ENCODE results near the gene CDCA8.

The CDCA8 gene

GRCh38 chr1:37662031-37662755 is 30.1 kb upstream of the CDCA8 start:
- H3K9me3 Mint-ChIP-seq, result no peaks in the 10 kb centered on the region
- H3K27me3 Mint-ChIP-seq, result peaks cover 2% of the 10 kb centered on the region
- H3K4me3 Mint-ChIP-seq, result no peak overlapping the region
- no peaks in the 10 kb centered on the region for H3K4me1 Mint-ChIP-seq (ENCODE audit: low read depth)
- DNase-seq, result no peak
- H3K36me3 Mint-ChIP-seq (ENCODE audit: low read depth), result no peaks in the 10 kb centered on the region
- no peak overlapping the region for H3K27ac Mint-ChIP-seq

DNA sequence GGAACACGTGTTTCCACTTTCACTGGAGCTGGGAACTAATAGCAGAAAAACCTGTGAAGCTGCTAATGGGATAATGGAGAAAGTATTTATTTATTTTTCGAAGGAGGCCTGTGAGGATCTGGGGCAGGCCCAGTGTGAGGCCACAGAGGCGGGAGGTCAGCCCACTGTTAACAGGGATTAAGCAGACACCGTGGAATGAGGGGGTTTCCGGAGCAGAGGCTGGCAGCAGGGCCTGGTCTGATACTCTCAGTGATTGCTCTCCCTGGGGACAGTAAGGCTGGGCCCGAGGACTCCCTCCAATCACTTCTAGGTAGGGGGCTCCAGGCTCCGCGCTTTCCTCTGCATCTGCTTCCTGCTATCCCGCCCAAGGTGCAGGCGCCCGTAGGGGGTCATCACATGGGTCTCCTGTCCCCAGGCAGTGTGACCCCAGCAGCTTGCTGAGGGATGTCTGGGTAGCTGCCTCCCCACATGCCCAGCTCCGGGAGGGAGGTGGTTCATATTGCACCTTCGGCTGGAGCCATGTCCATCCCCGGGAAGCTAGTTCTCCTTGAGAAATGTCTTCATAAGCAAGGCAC is 28.8 kb upstream of the CDCA8 start:
- peaks cover 2% of the 10 kb centered on the region for H3K27me3 Mint-ChIP-seq
- no peak for DNase-seq
- H3K4me3 Mint-ChIP-seq, result no peak overlapping the region
- H3K9me3 Mint-ChIP-seq, result no peaks in the 10 kb centered on the region
- H3K4me1 Mint-ChIP-seq (ENCODE audit: low read depth), result no peaks in the 10 kb centered on the region
- H3K36me3 Mint-ChIP-seq (ENCODE audit: low read depth), result no peaks in the 10 kb centered on the region
- no peak overlapping the region for H3K27ac Mint-ChIP-seq

GRCh38 chr1:37666241-37666867 is 26.0 kb upstream of the CDCA8 start:
- no peak for DNase-seq
- Mint-ChIP-seq H3K4me3 (no peak overlapping the region), H3K36me3 (ENCODE audit: low read depth) (no peaks in the 10 kb centered on the region), H3K4me1 (ENCODE audit: low read depth) (no peaks in the 10 kb centered on the region), H3K27me3 (peaks cover 5% of the 10 kb centered on the region), H3K27ac (no peak overlapping the region), H3K9me3 (no peaks in the 10 kb centered on the region)

GRCh38 chr1:37667023-37667671 is 25.2 kb upstream of the CDCA8 start:
- no peak overlapping the region for H3K27ac Mint-ChIP-seq
- no peak for DNase-seq
- no peaks in the 10 kb centered on the region for H3K4me1 Mint-ChIP-seq (ENCODE audit: low read depth)
- no peaks in the 10 kb centered on the region for H3K36me3 Mint-ChIP-seq (ENCODE audit: low read depth)
- peaks cover 8% of the 10 kb centered on the region for H3K27me3 Mint-ChIP-seq
- H3K9me3 Mint-ChIP-seq, result no peaks in the 10 kb centered on the region
- H3K4me3 Mint-ChIP-seq, result no peak overlapping the region

DNA sequence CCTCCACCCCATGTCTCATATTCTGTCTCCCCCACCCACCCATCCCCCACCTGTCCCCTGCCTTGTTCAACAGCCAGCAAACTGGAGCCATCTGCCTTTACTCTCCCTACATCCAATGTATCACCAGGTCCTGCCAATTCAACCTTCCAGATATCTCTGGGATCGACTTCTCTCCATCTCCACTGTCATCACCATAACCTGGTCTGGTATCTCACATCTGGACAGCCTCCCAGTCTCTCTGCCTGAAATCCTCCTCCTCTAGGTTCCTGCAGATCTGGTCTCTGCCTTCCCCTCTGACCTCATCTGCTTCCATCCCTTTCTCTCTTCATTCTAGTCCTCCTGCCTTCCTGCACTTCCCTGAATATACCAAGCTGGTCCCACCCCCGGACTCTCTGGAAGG is 22.2 kb upstream of the CDCA8 start:
- H3K4me1 Mint-ChIP-seq (ENCODE audit: low read depth), result peaks cover 15% of the 10 kb centered on the region
- no peaks in the 10 kb centered on the region for H3K36me3 Mint-ChIP-seq (ENCODE audit: low read depth)
- H3K27me3 Mint-ChIP-seq, result peaks cover 13% of the 10 kb centered on the region
- H3K27ac Mint-ChIP-seq, result no peak overlapping the region
- no peak for DNase-seq
- no peak overlapping the region for H3K4me3 Mint-ChIP-seq
- H3K9me3 Mint-ChIP-seq, result no peaks in the 10 kb centered on the region

GRCh38 chr1:37671261-37671660 is 21.1 kb upstream of the CDCA8 start:
- Mint-ChIP-seq H3K27me3 (peaks cover 13% of the 10 kb centered on the region), H3K4me3 (no peak overlapping the region), H3K4me1 (ENCODE audit: low read depth) (peaks cover 18% of the 10 kb centered on the region), H3K36me3 (ENCODE audit: low read depth) (no peaks in the 10 kb centered on the region), H3K9me3 (no peaks in the 10 kb centered on the region), H3K27ac (no peak overlapping the region)
- no peak for DNase-seq

- H3K4me3 Mint-ChIP-seq, result no peak overlapping the region
- H3K9me3 Mint-ChIP-seq, result no peaks in the 10 kb centered on the region
- no peaks in the 10 kb centered on the region for H3K36me3 Mint-ChIP-seq (ENCODE audit: low read depth)
- H3K27me3 Mint-ChIP-seq, result peaks cover 11% of the 10 kb centered on the region
- DNase-seq, result no peak
- no peak overlapping the region for H3K27ac Mint-ChIP-seq
- peaks cover 25% of the 10 kb centered on the region for H3K4me1 Mint-ChIP-seq (ENCODE audit: low read depth)
Measured at GRCh38 chr1:37672136-37672870, 20.0 kb upstream of the CDCA8 start.

GRCh38 chr1:37673920-37674319 is 18.4 kb upstream of the CDCA8 start:
- Mint-ChIP-seq H3K9me3 (no peaks in the 10 kb centered on the region), H3K4me3 (no peak overlapping the region), H3K36me3 (ENCODE audit: low read depth) (no peaks in the 10 kb centered on the region), H3K4me1 (ENCODE audit: low read depth) (peaks cover 25% of the 10 kb centered on the region), H3K27ac (no peak overlapping the region), H3K27me3 (peaks cover 11% of the 10 kb centered on the region)
- DNase-seq, result peak; percentile 61

GRCh38 chr1:37676281-37677142 is 15.8 kb upstream of the CDCA8 start:
- peaks cover 7% of the 10 kb centered on the region for H3K27me3 Mint-ChIP-seq
- H3K9me3 Mint-ChIP-seq, result no peaks in the 10 kb centered on the region
- H3K4me3 Mint-ChIP-seq, result no peak overlapping the region
- DNase-seq, result no peak
- peaks cover 25% of the 10 kb centered on the region for H3K4me1 Mint-ChIP-seq (ENCODE audit: low read depth)
- peaks cover 12% of the 10 kb centered on the region for H3K36me3 Mint-ChIP-seq (ENCODE audit: low read depth)
- no peak overlapping the region for H3K27ac Mint-ChIP-seq

- no peak for DNase-seq
- Mint-ChIP-seq H3K4me3 (no peak overlapping the region), H3K36me3 (ENCODE audit: low read depth) (peaks cover 14% of the 10 kb centered on the region), H3K27me3 (peaks cover 5% of the 10 kb centered on the region), H3K27ac (no peak overlapping the region), H3K9me3 (no peaks in the 10 kb centered on the region), H3K4me1 (ENCODE audit: low read depth) (peaks cover 26% of the 10 kb centered on the region)
Measured at GRCh38 chr1:37677143-37677439, 15.2 kb upstream of the CDCA8 start.

- Mint-ChIP-seq H3K9me3 (no peaks in the 10 kb centered on the region), H3K27me3 (peaks cover under 1% of the 10 kb centered on the region), H3K4me1 (ENCODE audit: low read depth) (peaks cover 27% of the 10 kb centered on the region), H3K36me3 (ENCODE audit: low read depth) (peaks cover 21% of the 10 kb centered on the region), H3K27ac (no peak overlapping the region), H3K4me3 (no peak overlapping the region)
- DNase-seq, result no peak
Measured at GRCh38 chr1:37677808-37678207, 14.5 kb upstream of the CDCA8 start.

GRCh38 chr1:37680933-37681332 is 11.4 kb upstream of the CDCA8 start:
- Mint-ChIP-seq H3K27ac (no peak overlapping the region), H3K36me3 (ENCODE audit: low read depth) (peaks cover 51% of the 10 kb centered on the region), H3K27me3 (no peaks in the 10 kb centered on the region), H3K9me3 (no peaks in the 10 kb centered on the region), H3K4me1 (ENCODE audit: low read depth) (peaks cover 12% of the 10 kb centered on the region), H3K4me3 (no peak overlapping the region)
- DNase-seq, result no peak

DNA sequence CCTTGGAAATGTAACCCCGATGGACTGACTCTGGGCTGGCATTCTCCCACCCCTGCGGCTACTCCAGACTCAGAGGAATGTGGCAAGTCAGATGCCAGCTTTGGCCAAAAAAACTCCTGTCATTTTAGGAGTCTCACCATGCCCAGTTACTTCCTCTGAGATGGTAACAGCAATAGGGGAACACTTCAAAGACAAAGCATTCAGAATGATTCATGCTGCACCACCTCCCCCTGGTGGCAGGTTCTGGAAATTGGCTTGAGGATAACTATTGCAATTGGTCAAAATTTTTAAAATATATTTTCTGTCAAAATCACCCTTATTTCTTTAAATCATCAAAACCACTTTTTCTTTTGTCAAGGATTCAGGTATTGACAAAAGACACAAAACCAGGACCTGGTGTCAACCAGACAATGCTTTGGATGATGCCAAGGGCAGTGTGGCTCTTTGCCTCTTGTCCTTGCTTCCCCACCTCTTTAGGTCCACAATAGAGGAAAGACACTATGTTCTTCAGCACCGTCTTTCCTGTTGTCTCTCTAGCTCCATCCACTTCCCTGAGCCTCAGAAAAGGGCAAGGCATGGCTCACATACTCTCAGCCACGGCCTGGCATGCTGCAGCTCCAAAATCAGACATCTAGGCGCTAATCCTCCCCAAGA is 9.9 kb upstream of the CDCA8 start:
- Mint-ChIP-seq H3K36me3 (ENCODE audit: low read depth) (peaks cover 60% of the 10 kb centered on the region), H3K27ac (peak overlapping the region; percentile 81), H3K4me3 (no peak overlapping the region), H3K9me3 (no peaks in the 10 kb centered on the region), H3K27me3 (no peaks in the 10 kb centered on the region), H3K4me1 (ENCODE audit: low read depth) (peaks cover 5% of the 10 kb centered on the region)
- peak; percentile 82 for DNase-seq
